ENCODE results near the gene RASAL2.

RASAL2 gene

GRCh38 chr1:178533121-178533946, 439.4 kb downstream of the RASAL2 start:
- no peak for DNase-seq
